NCI-H1930 (cell line): Measurements from ENCODE around the gene ZNF367.
A peak's percentile ranks its signal among the peaks of the same experiment; 100 is the strongest.

Experiments used
- DNase-seq, 2 experiments: peaks; one replicate each; lab custom pipeline; 2025; lab: John Stamatoyannopoulos, UW

Gene ZNF367

GRCh38 chr9:96418083-96418919 lies at the start of gene ZNF367:
TSS of gene ZNF367 (minus strand) at chr9:96418370. CDS start at chr9:96418032, 338 bp downstream.
- peak; percentile 95 to 96 for DNase-seq

GRCh38 chr9:96467784-96468183 lies 49.6 kb upstream of the ZNF367 start:
- DNase-seq, result no peak

- DNase-seq, result no peak
Observed at GRCh38 chr9:96464426-96464825, 46.3 kb upstream of the ZNF367 start.

- no peak for DNase-seq
Observed at GRCh38 chr9:96462541-96462940, 44.4 kb upstream of the ZNF367 start.

- DNase-seq, result no peak
Observed at GRCh38 chr9:96461336-96461735, 43.2 kb upstream of the ZNF367 start.

GRCh38 chr9:96460882-96461281 lies 42.7 kb upstream of the ZNF367 start:
- no peak for DNase-seq

GRCh38 chr9:96460470-96460869 lies 42.3 kb upstream of the ZNF367 start:
- no peak for DNase-seq

- DNase-seq, result no peak
Observed at GRCh38 chr9:96459268-96460007, 41.3 kb upstream of the ZNF367 start.

- DNase-seq, result no peak
Observed at GRCh38 chr9:96458226-96458625, 40.1 kb upstream of the ZNF367 start.

GRCh38 chr9:96457266-96457665 lies 39.1 kb upstream of the ZNF367 start:
- no peak for DNase-seq

- no peak for DNase-seq
Observed at GRCh38 chr9:96453625-96454024, 35.5 kb upstream of the ZNF367 start.

GRCh38 chr9:96450613-96451528 lies 32.7 kb upstream of the ZNF367 start:
- no peak for DNase-seq

GRCh38 chr9:96449845-96450612 lies 31.9 kb upstream of the ZNF367 start, which contains the start of gene HABP4:
TSS of gene HABP4 (plus strand) at chr9:96450169. CDS start at chr9:96450280, 111 bp downstream.
- peak; percentile 85 to 96 for DNase-seq

GRCh38 chr9:96449523-96449844 lies 31.3 kb upstream of the ZNF367 start:
- no peak for DNase-seq

GRCh38 chr9:96448546-96449170 lies 30.5 kb upstream of the ZNF367 start:
- no peak for DNase-seq

- DNase-seq, result no peak
Observed at GRCh38 chr9:96447406-96447805, 29.2 kb upstream of the ZNF367 start.

- no peak for DNase-seq
Observed at GRCh38 chr9:96442491-96442890, 24.3 kb upstream of the ZNF367 start.

GRCh38 chr9:96441798-96442445 lies 23.8 kb upstream of the ZNF367 start:
- DNase-seq, result no peak

- no peak for DNase-seq
Observed at GRCh38 chr9:96440671-96441199, 22.6 kb upstream of the ZNF367 start.

- no peak for DNase-seq
Observed at GRCh38 chr9:96437454-96437853, 19.3 kb upstream of the ZNF367 start.
